Right lung (tissue), 5 donors: ENCODE data around the gene COG1. TPM values are rescaled to one million over a fixed set of nuclear protein-coding genes. Genes with fewer than 3 reads are reported as not detected.

ENCODE experiments used
- DNase-seq, 2 donors: peaks; one replicate each; pipeline ENCODE4 v3.0.0-alpha.2; 2013
- polyA plus RNA-seq, 5 donors: library from polyadenylated mRNA; unstranded; fragments of 120-200 nt; gene quantifications; one replicate each; pipeline versions ENCODE4 v1.2.1 to v1.2.3, GENCODE V29; 2013; ENCODE audit warnings: inconsistent platforms in 1 of 5, low replicate concordance in 1 of 5; ENCODE audit not compliant: insufficient read length in 5 of 5, insufficient read depth in 1 of 5

Gene COG1
- polyA plus RNA-seq, 5 donors = 45.4 to 58.8 (median 49.2) TPM

GRCh38 chr17:73198201-73198929 is 5.5 kb downstream of the COG1 start:
- no peak for DNase-seq

DNA sequence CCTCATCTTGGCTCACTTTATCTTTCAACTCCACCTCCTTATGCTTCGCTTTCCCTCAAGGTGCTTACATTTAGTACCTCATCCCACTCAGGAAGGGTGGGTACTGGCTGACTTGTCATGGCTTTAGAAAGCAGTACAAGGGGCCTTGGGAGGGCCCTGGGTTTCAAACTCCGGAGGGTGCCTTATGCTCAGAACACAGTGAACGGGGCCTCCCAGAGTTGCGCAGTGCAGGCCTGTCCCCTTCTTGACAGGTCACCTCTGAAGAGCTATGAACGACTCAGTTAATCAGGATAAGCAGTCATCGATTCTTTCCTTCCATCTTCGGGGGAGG is 6.0 kb downstream of the COG1 start:
- DNase-seq = no peak

DNA sequence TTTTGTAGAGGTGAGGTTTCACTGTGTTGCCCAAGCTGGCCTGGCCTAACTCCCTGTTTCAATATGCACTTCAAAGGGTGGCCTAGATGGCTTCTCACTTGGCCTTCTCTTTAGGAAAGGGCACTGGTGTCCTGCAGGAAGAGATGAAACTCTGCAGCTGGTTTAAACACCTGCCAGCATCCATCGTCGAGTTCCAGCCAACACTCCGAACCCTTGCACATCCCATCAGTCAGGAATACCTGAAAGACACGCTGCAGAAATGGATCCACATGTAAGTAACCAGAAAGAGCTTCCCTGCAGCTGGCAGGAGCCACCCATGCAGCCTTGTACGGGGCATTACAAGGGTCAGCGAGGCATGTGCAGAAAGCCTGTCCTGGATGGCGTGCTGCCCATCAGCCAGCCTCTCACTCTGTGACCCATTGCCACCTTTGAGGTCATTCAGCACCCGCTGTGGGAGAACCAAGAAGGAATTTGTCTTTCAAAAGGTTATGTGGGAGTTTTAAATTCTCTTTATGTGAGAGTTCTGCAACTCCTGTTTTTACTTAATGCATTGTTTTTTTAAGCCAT is 7.0 kb downstream of the COG1 start:
- no peak for DNase-seq

GRCh38 chr17:73200476-73200875 is 7.6 kb downstream of the COG1 start:
- no peak for DNase-seq

- DNase-seq = no peak
These were observed 8.6 kb downstream of the COG1 start for GRCh38 chr17:73201215-73202069.

- DNase-seq = peak in 1 of 2 donors; percentile 15
These were observed 10.4 kb downstream of the COG1 start for GRCh38 chr17:73203135-73203787.

DNA sequence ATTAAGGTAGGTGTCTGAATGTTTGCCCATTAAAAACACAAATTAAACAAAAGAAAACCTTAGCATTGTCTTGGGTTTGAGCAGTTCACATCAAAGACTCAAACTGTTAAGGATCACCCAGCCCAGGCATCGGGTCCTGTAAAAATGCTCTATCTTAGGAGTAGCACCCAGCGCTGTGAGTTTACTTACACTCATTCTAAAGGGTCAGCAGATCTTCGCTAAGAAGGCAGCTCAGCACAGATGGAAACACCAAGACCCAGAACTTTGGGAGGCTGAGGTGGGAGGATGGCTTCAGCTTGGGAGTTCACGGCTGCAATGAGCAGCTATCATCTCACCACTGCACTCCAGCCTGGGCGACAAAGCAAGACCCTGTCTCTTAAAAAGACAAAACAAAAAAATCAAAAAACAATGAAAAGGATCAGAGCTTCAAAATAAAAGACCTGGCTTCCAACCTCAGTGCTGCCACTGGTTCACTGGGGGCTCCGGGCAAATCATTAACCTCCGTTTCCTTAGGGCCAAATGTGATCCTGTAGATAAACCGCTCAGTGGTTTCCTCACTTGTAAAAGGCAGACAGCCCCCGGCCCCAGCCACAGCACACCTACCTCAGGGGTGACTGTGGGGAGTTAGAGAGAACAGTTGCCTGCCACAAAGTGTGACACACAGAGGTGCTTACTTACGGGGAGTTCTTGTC is 11.1 kb downstream of the COG1 start:
- DNase-seq = no peak

DNA sequence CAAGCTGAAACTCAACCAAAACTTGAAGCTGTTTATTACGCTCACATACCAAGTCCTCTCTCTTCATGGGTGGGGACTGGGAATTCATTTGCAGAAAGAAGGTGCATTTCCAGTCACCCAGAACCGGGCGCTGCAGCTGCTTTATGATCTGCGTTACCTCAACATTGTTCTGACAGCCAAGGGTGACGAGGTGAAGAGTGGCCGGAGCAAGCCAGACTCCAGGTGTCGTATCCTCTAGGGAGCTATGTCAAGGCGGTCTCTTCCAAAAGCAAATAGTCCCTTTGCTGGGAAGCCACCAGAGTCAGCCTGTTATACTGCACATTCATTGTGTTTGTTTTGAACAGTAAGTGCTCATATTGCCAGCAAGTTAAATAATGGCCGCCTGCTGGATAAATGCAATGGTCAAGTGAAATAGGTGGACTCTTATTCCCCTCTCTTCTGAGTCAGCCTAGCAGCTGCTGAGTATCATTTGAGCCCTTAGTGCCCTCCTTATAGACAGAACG is 12.7 kb downstream of the COG1 start:
- DNase-seq = no peak

- no peak for DNase-seq
These were observed 15.4 kb downstream of the COG1 start for GRCh38 chr17:73208139-73208827.

DNA sequence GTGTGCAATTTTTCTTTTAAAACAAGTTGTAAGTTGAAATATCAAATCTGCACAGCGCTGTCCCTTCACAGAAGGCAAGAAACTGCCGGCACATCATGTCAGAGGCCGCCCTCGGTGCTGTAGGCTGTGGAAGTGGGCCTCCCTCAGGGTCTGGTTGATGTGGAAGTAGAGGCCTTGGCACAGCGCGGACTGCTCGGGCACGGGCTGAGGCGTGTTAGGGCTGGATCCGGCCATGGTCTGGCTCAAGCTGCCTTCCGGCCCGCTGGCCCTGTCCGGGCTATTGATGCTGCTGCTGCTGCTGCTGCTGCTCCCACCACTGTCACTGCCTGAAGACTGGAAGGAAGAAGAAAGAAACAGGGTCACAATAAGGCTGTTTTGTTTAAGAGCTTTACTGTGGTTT is 16.6 kb downstream of the COG1 start:
- no peak for DNase-seq

DNA sequence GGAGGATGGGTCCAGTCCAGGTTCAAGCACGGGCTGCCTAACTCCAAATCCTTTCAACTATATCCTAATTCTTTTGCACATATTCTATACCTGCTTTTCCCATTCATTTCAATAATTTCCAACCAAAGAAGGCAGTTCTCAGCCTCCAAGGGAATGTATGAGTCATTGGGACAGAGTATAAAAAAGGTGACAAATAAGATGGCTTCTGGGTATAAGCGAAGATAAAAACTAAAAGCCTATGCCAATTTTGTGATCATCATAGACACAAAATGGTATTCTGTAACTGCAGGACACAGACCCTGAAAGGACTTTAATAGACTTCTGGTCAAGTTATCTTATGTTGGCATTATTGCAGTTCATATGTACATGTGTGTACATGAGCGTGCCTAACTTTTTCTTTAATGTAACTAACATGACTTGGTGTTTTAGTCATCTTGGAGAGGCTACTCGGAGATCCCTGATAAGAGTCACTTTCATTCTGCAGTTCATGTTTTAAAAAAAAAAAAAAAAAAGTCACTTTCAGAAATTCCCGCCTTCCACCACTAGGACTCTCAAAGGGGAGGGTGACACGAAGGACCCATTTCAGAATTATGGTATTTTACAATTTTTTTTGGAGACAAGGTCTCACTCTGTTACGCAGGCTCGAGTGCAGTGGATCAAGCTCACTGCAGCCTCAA is 17.3 kb downstream of the COG1 start:
- DNase-seq = no peak

GRCh38 chr17:73211745-73212144 is 18.9 kb downstream of the COG1 start:
- DNase-seq = no peak

DNA sequence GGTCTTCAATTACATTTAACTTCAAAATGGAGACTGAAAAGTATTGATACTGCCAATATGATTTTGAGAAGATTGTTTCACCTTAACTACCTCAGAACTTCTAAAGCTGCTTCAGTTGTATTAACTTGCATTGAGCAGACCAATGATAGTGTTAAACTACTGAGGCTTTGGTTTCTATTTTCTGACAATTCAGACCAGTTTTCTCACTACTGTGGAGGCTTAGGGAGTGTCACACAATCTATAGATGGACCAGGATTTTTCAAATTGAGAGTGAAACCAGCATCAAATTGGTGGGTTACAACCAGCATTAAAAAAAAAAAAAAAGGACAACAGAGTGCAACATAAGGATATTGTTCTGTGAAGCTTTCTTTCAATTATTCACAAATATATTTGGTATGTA is 21.2 kb downstream of the COG1 start:
- no peak for DNase-seq

DNA sequence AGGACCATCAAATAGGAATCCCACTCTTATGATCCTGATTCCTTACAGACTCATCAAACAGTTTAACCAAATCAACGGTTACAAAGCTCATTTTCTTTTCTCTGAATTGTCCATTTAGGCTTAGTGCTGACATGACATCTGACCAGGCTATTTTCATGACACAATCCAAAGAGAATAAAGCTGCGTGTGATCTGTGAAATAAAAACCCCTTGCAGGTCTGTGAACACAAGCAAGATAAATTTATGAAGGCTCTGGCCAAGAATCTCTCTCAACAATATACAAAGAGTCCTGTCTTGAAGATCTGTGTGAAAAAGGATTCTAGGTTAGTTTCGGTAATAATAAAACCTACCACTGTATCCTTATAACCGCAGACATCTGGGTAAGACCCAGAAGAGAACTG is 22.0 kb downstream of the COG1 start:
- no peak for DNase-seq

DNA sequence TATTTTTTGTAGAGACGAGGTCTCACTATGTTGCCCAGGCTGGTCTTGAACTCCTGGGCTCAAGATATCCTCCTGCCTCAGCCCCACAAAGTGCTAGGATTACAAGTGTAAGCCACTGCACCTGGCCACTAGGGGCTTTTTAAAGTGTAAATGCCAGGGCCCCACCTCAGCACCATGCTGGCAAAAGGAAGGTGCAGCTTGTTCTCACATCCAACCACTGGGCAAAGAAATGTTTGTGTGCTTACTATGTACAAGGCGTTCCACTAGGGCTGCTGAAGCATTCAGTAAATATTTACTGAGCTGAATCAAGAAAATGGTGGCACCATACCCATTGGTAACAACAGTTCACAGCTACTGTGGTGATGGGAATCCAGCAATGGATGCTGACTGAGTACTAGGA is 22.6 kb downstream of the COG1 start:
- no peak for DNase-seq

DNA sequence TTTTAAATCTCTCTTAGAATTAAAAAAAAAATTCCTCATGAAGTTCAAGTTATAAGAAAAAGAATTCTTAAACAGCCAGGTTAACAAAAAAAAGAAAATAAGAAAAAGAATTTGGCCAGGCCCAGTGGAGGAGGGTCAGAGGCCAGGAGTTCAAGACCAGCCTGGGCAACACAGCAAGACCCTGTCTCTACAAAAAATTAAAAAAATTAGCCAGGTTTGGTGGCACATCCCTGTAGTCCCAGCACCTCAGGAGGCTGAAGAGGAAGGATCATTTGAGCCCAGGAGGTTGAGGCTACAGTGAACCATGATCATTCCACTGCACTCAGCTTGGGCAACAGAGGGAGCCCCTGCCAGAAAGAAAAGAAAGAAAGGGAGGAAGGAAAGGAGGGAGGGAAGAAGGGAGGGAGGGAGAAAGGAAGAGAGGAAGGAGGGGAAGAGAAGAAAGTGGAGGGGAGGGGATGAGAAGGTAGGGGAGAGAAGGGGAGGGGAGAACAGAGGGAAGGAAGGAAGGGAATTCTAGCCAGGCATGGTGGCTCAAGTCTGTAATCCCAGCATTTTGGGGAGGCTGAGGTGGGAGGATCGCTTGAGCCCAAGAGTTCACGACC is 30.9 kb downstream of the COG1 start:
- DNase-seq = no peak

DNA sequence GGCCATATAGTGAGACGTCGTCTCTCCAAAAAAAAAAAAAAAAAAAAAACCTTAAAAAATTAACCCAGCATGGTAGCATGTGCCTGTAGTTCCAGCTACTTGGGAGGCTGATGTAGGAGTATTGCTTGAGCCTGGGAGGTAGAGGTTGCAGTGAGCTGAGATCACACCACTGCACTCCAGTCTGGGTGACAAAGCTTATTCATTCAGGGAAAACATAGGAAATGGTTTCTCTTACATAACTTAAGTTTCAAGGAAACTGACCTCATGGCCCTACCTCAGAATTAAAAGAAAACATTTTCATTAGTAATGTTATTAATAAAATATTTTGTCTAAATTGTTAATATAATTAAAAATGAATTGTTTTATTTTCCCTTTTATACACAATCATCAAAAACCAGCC is 31.4 kb downstream of the COG1 start:
- DNase-seq = no peak

GRCh38 chr17:73224663-73225305 is 31.9 kb downstream of the COG1 start:
- DNase-seq = no peak

DNA sequence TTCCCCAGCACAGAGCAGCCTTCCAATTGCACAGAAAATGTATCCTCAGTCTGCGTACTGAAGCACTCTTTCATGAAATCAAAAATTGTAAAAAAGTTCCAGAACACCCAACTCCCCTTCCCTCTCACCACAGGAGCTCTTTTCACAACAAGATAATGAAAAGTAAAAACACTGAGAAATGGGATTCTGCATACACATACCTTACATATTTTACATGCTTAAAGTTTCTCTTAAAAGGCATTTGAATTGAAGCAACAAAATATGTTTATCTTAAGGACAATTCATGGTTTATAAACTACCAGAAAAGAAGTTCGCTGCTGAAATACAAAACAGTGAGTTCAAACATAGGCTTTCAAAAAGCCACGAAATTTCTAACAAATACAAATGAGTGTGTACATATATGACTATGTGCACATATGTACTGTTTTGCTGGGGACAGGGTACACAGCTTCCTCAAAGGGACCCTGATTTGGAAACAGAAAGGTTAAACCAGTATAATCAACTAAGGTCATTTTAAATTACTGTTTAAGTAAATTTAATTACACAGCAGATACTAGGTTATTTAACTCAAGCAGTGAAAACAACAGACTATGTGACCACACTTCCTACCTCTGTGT is 33.8 kb downstream of the COG1 start:
- DNase-seq = no peak
